HepG2 (cell line): ENCODE results near the gene RIPOR3. TPM values are rescaled to one million over a fixed set of nuclear protein-coding genes. Genes with fewer than 3 reads are reported as not detected.

Experiments used
- FOXM1 ChIP-seq: sonication (generic); formaldehyde crosslinking; IDR thresholded peaks from 2 replicates; pipeline ENCODE4 v1.5.0; 2020; ENCODE audit warnings: missing genetic modification reagents
- FOXP1 ChIP-seq, 2 experiments: fragments of 450-650 bp in 1 of 2; IDR thresholded peaks; 2 replicates each; pipeline ENCODE4 v1.6.1; 2017 to 2018; ENCODE audit warnings: antibody characterized with exemption in 1 of 2
- HMGXB3 ChIP-seq: sonication (generic); formaldehyde crosslinking; IDR thresholded peaks from 2 replicates; pipeline ENCODE4 v1.4.0; 2020; ENCODE audit warnings: missing genetic modification reagents, borderline replicate concordance
- HNF1B ChIP-seq: sonication (generic); formaldehyde crosslinking; IDR thresholded peaks from 2 replicates; pipeline ENCODE4 v1.5.1; 2020; ENCODE audit warnings: mild to moderate bottlenecking, moderate library complexity, missing genetic modification reagents
- HOXA9 ChIP-seq: sonication (generic); formaldehyde crosslinking; IDR thresholded peaks from 2 replicates; pipeline ENCODE4 v1.8.1; 2022; ENCODE audit warnings: missing genetic modification reagents, mild to moderate bottlenecking, moderate library complexity, borderline replicate concordance
- IKZF5 ChIP-seq: IDR thresholded peaks from 2 replicates; pipeline ENCODE4 v1.6.1; 2018; ENCODE audit warnings: missing genetic modification reagents, mild to moderate bottlenecking, missing compliant biosample characterization
- KAT8 ChIP-seq: IDR thresholded peaks from 2 replicates; pipeline ENCODE4 v1.6.1; 2016; ENCODE audit warnings: missing genetic modification reagents, missing compliant biosample characterization
- MYC ChIP-seq: sonication (generic); formaldehyde crosslinking; IDR thresholded peaks from 2 replicates; pipeline ENCODE4 v1.9.0; 2021; ENCODE audit warnings: missing genetic modification reagents, borderline replicate concordance
- RFX1 ChIP-seq: fragments of 450-650 bp; IDR thresholded peaks from 2 replicates; pipeline ENCODE4 v1.6.1; 2017
- SNAPC5 ChIP-seq: sonication (generic); formaldehyde crosslinking; IDR thresholded peaks from 2 replicates; pipeline ENCODE4 v1.8.1; 2023; ENCODE audit warnings: mild to moderate bottlenecking, missing genetic modification reagents, borderline replicate concordance
- TBP ChIP-seq: sonication (generic); formaldehyde crosslinking; IDR thresholded peaks from 2 replicates; pipeline ENCODE4 v1.5.0; 2020; ENCODE audit warnings: missing genetic modification reagents
- ZBTB37 ChIP-seq: sonication (generic); formaldehyde crosslinking; IDR thresholded peaks from 2 replicates; pipeline ENCODE4 v1.4.0; 2020; ENCODE audit warnings: mild to moderate bottlenecking, missing genetic modification reagents
- ZMYM2 ChIP-seq: sonication (generic); formaldehyde crosslinking; IDR thresholded peaks from 2 replicates; pipeline ENCODE4 v1.8.0; 2022; ENCODE audit warnings: mild to moderate bottlenecking, missing genetic modification reagents
- ZNF317 ChIP-seq: sonication (generic); formaldehyde crosslinking; IDR thresholded peaks from 2 replicates; pipeline ENCODE4 v1.5.0; 2020; ENCODE audit warnings: mild to moderate bottlenecking, missing genetic modification reagents
- ZNF510 ChIP-seq: sonication (generic); formaldehyde crosslinking; IDR thresholded peaks from 2 replicates; pipeline ENCODE4 v1.4.0; 2020; ENCODE audit warnings: low read depth, mild to moderate bottlenecking, missing genetic modification reagents
- ZNF598 ChIP-seq: sonication (generic); formaldehyde crosslinking; IDR thresholded peaks from 2 replicates; pipeline ENCODE4 v1.5.1; 2020; ENCODE audit warnings: mild to moderate bottlenecking, missing genetic modification reagents, borderline replicate concordance
- ZNF639 ChIP-seq: conservative IDR thresholded peaks from 2 replicates; pipeline ENCODE4 v1.6.1; 2018; ENCODE audit warnings: missing genetic modification reagents
- ZNF660 ChIP-seq: sonication (generic); formaldehyde crosslinking; IDR thresholded peaks from 2 replicates; pipeline ENCODE4 v1.5.1; 2020; ENCODE audit warnings: mild to moderate bottlenecking, low read depth, missing genetic modification reagents, borderline replicate concordance
- ZNF878 ChIP-seq: sonication (generic); formaldehyde crosslinking; IDR thresholded peaks from 2 replicates; pipeline ENCODE4 v1.8.1; 2023; ENCODE audit warnings: mild to moderate bottlenecking, missing genetic modification reagents, moderate library complexity
- polyA plus RNA-seq, 8 experiments: library from polyadenylated mRNA; depleted of rRNA in 3 of 8; stranded (reverse) in 7 of 8; unstranded in 1 of 8; fragments of >200 nt; fragmentation: Illumina TruSeq in 4 of 8; extraction: Trizol in 4 of 8; gene quantifications; 2 replicates each; pipeline versions ENCODE4 v1.2.1 to v1.2.3, GENCODE V29; 2011 to 2016; ENCODE audit warnings: low read depth in 4 of 8, missing spikeins in 1 of 8, mixed read lengths in 1 of 8; ENCODE audit not compliant: insufficient read depth in 1 of 8
- total RNA-seq, 5 experiments: library from RNA; depleted of rRNA; stranded (reverse); fragments of >200 nt; fragmentation: Illumina TruSeq; extraction: Trizol; gene quantifications; 2 replicates each; pipeline ENCODE4 v1.2.3, GENCODE V29; 2016; ENCODE audit warnings: low read depth in 1 of 5

RIPOR3 gene
- total and polyA plus RNA-seq, 2 of the 13 experiments (the other 11 are each of a cell fraction or from before 2014, with no cell fraction given), result 0.18 TPM; not detected in 1

GRCh38 chr20:50675671-50676376 is 15.5 kb downstream of the RIPOR3 start (continued):
- TF ChIP-seq SNAPC5 (no peak), HNF1B (CRISPR knock-in tag) (peak; percentile 96), MYC (CRISPR knock-in tag) (peak; percentile 49; the same call in 1 of the 2 replicates), ZMYM2 (peak; percentile 39), ZNF878 (peak; percentile 75; the same call in 1 of the 2 replicates), ZNF639 (0 out of 2 replicates have a peak, but pooled peaks have one; percentile 60), ZNF660 (CRISPR knock-in tag) (no peak), FOXM1 (CRISPR knock-in tag) (no peak), ZBTB37 (CRISPR knock-in tag) (peak; percentile 58; the same call in 1 of the 2 replicates), ZNF317 (CRISPR knock-in tag) (no peak), HOXA9 (CRISPR knock-in tag) (no peak), TBP (CRISPR knock-in tag) (no peak), ZNF598 (CRISPR knock-in tag) (no peak), HMGXB3 (CRISPR knock-in tag) (no peak), KAT8 (CRISPR knock-in tag) (0 out of 2 replicates have a peak, but pooled peaks have one; percentile 33), RFX1 (no peak), FOXP1 (IDR thresholded peaks at IDR 0.05) (no peak), FOXP1 (CRISPR knock-in tag; IDR thresholded peaks at IDR 0.05) (peak; percentile 60; the same call in 1 of the 2 replicates), ZNF510 (peak; percentile 77; the same call in 1 of the 2 replicates), IKZF5 (CRISPR knock-in tag) (peak; percentile 77; the same call in 1 of the 2 replicates)
